ENCODE data around the gene PMM1.

PMM1 gene

DNA sequence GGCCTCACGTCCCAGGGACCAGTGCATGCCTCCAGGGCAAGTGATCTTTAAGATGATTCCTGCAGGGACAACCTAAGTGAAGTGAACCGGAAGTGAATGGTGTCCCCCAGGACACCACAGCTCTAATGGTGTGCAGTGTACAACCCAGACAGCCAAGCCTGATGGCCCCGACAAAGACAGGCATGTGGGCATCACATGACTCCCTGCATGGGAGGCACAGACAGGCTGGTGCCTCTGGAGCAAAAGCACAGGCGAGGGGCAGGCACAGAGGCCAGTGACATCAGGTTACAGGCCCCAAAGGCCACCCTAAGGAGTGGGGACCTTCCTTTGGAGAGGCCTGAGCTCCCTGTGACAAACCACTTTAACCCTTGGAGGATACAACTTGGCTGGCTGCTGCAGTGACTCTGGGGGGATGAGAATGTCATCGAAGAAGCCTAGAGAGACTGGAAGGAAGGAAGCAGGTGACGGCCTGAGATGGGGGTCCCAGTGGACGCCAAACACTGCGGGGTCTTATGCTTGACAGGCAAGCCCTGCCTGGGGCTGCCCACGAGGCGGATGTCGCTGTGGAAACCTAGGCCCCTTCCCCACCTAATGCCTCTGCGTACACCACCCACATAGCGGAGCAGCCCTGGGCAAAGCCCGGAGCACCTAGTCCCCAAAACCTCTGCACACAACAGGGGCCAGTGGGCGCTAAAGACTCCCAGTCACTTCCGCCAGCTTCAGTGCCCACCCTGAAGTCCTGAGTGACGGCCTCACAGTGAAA lies 57.7 kb downstream of the PMM1 start:
- DNase-seq (ENCODE audit: low read depth), result no peak
- TF ChIP-seq, protein P1, sequence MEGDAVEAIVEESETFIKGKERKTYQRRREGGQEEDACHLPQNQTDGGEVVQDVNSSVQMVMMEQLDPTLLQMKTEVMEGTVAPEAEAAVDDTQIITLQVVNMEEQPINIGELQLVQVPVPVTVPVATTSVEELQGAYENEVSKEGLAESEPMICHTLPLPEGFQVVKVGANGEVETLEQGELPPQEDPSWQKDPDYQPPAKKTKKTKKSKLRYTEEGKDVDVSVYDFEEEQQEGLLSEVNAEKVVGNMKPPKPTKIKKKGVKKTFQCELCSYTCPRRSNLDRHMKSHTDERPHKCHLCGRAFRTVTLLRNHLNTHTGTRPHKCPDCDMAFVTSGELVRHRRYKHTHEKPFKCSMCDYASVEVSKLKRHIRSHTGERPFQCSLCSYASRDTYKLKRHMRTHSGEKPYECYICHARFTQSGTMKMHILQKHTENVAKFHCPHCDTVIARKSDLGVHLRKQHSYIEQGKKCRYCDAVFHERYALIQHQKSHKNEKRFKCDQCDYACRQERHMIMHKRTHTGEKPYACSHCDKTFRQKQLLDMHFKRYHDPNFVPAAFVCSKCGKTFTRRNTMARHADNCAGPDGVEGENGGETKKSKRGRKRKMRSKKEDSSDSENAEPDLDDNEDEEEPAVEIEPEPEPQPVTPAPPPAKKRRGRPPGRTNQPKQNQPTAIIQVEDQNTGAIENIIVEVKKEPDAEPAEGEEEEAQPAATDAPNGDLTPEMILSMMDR (IDR thresholded peaks at IDR 0.05; ENCODE audit: insufficient read depth, low read depth, low read length, missing control alignments), result no peak
- H3K4me3 ChIP-seq (ENCODE audit: low read depth, low read length), result no peak overlapping the region

DNA sequence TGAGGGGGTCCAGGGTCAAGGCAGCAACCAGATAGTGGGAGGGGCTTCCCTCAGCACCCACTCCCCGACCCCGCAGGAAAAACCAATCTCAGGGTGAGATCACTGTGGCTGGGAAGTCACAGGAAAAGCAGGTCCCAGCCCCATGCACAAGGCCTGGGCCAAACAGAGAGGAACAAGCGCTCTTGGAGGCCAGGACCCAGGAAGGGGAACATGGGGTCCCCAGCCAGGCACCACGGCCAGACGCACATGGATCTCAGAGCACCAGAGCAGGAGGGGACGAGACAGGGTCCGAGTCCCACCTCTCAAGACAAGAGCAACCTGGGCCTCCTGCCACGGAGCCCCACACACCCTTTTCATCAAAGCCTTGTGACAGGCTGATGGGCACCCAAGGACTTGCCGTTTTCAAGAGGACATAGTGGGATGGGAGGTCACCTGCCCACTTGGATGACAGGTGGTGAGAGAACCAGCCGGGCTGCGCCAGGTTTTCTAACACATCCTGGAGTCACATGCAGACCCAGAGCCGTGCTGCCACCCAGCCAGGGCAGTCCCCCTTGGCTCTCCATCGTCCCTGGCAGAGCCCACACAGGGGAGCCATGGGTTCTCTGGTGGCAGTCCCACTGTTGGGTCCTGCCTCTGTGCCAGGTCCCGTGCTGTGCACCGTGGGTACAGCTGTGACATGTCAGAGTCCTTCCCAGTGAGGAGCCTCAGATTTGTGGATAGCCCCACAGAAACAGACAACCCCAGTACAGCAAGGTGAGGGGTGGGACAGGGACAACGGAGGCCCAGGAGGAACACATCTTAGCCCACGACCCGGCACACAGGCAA lies 58.5 kb downstream of the PMM1 start:
- no peak for DNase-seq (ENCODE audit: low read depth)
- TF ChIP-seq, protein P1 (IDR thresholded peaks at IDR 0.05; ENCODE audit: insufficient read depth, low read depth, low read length, missing control alignments), result no peak
- no peak overlapping the region for H3K4me3 ChIP-seq (ENCODE audit: low read depth, low read length)

DNA sequence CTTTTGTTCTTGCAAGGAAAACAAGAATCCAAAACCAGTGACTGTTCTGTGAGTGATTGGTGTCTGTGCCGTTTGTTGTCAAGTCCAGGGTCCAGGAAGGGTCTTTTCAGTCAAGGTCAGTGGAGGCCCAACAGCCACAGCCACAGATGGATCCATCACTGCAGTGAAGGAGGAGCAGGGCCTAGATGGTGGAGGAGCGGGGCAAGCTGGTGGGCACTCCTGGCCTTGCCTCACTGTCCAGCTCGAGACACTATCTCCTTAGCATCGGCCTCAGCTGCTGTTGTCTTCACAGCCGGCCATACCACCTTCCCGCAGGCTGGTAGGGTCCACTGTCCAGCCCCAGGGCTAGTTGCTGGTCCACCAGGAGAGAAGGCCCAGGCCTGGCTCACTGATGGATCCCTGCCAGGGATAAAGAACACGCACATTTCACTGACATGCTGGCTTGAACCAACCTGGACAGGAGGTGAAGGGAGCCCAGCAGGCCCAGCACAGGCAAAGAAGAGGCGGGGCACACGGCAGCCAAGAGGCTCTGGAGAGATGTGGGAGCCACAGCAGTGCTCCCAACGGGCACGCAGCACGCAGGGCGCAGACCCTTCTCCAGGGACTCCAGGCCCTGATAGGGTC lies 60.6 kb downstream of the PMM1 start:
- TF ChIP-seq, protein P1 (IDR thresholded peaks at IDR 0.05; ENCODE audit: insufficient read depth, low read depth, low read length, missing control alignments), result no peak
- no peak overlapping the region for H3K4me3 ChIP-seq (ENCODE audit: low read depth, low read length)
- no peak for DNase-seq (ENCODE audit: low read depth)

DNA sequence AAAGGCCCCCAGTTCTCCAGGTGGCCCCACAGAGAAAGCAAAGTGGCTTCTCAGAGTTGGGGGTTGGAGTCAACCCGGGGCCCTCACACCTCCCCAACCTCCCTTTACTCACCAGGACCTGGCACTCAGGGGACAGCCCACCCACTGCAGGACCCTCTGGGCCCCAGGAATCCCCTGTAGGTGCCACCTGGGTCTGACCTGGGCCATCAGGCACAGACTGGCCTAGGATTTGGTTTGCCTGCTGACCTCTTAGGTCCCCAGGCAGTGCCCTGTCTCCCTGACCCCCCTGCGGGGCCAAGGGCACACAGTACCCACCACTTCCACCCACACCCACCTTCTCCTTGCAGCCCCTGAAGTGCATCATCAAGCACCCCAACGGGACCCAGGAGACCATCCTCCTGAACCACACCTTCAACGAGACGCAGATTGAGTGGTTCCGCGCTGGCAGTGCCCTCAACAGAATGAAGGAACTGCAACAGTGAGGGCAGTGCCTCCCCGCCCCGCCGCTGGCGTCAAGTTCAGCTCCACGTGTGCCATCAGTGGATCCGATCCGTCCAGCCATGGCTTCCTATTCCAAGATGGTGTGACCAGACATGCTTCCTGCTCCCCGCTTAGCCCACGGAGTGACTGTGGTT lies 61.4 kb downstream of the PMM1 start:
- DNase-seq (ENCODE audit: low read depth), result no peak
- no peak overlapping the region for H3K4me3 ChIP-seq (ENCODE audit: low read depth, low read length)
- TF ChIP-seq, protein P1 (IDR thresholded peaks at IDR 0.05; ENCODE audit: insufficient read depth, low read depth, low read length, missing control alignments), result no peak
